MM.1S (cell line): ENCODE results near the gene LCLAT1.

Source experiments
- DNase-seq: peaks from one replicate; pipeline ENCODE4 v3.0.0-alpha.2; 2015
- H2AFZ ChIP-seq: fragments of 300-600 bp; sonication (generic); 2 replicates; pipeline ENCODE4 v1.6.0; 2016; ENCODE audit warnings: antibody characterized with exemption, low read length
- H3F3A ChIP-seq: fragments of 300-600 bp; sonication (generic); 2 replicates; pipeline ENCODE4 v1.6.1; 2016; ENCODE audit warnings: mild to moderate bottlenecking, antibody characterized with exemption, low read length, moderate library complexity, mixed read lengths; ENCODE audit not compliant: insufficient read depth
- H3K27ac ChIP-seq: fragments of 300-600 bp; sonication (generic); 2 replicates; pipeline ENCODE4 v1.5.1; 2016; ENCODE audit warnings: mild to moderate bottlenecking, low read length
- H3K27me3 ChIP-seq: fragments of 300-600 bp; sonication (generic); replicated peaks from 2 replicates; pipeline ENCODE4 v1.6.0; 2016; ENCODE audit warnings: low read length; ENCODE audit not compliant: insufficient read depth
- H3K36me3 ChIP-seq: fragments of 300-600 bp; sonication (generic); replicated peaks from 2 replicates; pipeline ENCODE4 v1.6.1; 2016; ENCODE audit warnings: mild to moderate bottlenecking, low read length, mixed read lengths; ENCODE audit not compliant: insufficient read depth
- H3K4me1 ChIP-seq: fragments of 300-600 bp; sonication (generic); 2 replicates; pipeline ENCODE4 v1.6.1; 2016; ENCODE audit warnings: low read length, mixed read lengths
- H3K4me2 ChIP-seq: fragments of 300-600 bp; sonication (generic); 2 replicates; pipeline ENCODE4 v1.6.0; 2016; ENCODE audit warnings: low read depth, low read length
- H3K4me3 ChIP-seq: fragments of 300-600 bp; sonication (generic); 2 replicates; pipeline ENCODE4 v1.5.1; 2016; ENCODE audit warnings: low read length, mixed read lengths
- H3K79me2 ChIP-seq: fragments of 300-600 bp; sonication (generic); 2 replicates; pipeline ENCODE4 v1.6.1; 2016; ENCODE audit warnings: mixed run types, low read length, mixed read lengths
- H3K9ac ChIP-seq: fragments of 300-600 bp; sonication (generic); 2 replicates; pipeline ENCODE4 v1.6.1; 2016; ENCODE audit warnings: low read length, mixed read lengths
- H3K9me2 ChIP-seq: fragments of 300-600 bp; sonication (generic); replicated peaks from 2 replicates; pipeline ENCODE4 v1.6.1; 2016; ENCODE audit warnings: mild to moderate bottlenecking, low read length, mixed read lengths; ENCODE audit not compliant: insufficient read depth
- H3K9me3 ChIP-seq: fragments of 300-600 bp; sonication (generic); replicated peaks from 2 replicates; pipeline ENCODE4 v1.6.1; 2016; ENCODE audit warnings: mild to moderate bottlenecking, low read length, mixed read lengths; ENCODE audit not compliant: insufficient read depth
- H4K20me1 ChIP-seq: fragments of 300-600 bp; sonication (generic); 2 replicates; pipeline ENCODE4 v1.6.1; 2016; ENCODE audit warnings: mild to moderate bottlenecking, low read length, moderate library complexity, mixed read lengths; ENCODE audit not compliant: insufficient read depth
- CTCF ChIP-seq: fragments of 300-600 bp; sonication (generic); IDR thresholded peaks from 2 replicates; pipeline ENCODE4 v1.5.1; 2016; ENCODE audit warnings: antibody characterized with exemption, low read length, mixed read lengths
- EZH2 ChIP-seq: fragments of 300-600 bp; sonication (generic); optimal IDR thresholded peaks from 2 replicates; pipeline ENCODE3; 2017; ENCODE audit warnings: low read depth, mild to moderate bottlenecking, antibody characterized with exemption, low read length, mixed read lengths
- EZH2phosphoT487 ChIP-seq: fragments of 300-600 bp; sonication (generic); IDR thresholded peaks from 2 replicates; pipeline ENCODE4 v1.6.1; 2018; ENCODE audit warnings: antibody characterized with exemption, low read length

LCLAT1 gene

DNA sequence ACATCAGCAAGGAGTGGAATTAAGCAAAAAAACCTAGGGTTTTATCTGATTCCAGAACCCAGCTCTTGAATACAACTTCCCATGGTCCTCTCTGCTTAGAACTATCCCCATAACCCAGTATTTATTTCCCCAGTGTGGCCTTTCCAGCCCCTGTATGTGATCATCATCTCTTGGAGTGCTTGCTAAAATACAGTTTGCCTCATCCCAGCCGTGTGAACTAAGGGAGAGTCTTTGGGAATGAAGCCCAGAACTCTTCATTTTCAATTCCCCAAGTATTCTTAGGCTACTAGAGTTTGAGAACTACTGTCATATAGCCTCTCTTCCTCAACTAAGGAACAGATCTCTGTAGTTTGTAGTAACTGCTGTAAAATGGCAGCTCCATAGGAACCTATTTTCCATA lies 173.1 kb downstream of the LCLAT1 start:
- no peak overlapping the region for H3K9ac ChIP-seq
- H3K9me2 ChIP-seq = no peaks in the 10 kb centered on the region
- no peaks in the 10 kb centered on the region for H4K20me1 ChIP-seq
- H3K27ac ChIP-seq = no peak overlapping the region
- no peaks in the 10 kb centered on the region for H3K36me3 ChIP-seq
- TF ChIP-seq CTCF (no peak), EZH2 (no peak), EZH2phosphoT487 (no peak)
- no peaks in the 10 kb centered on the region for H3K4me1 ChIP-seq
- H3K9me3 ChIP-seq = no peaks in the 10 kb centered on the region
- H3K4me3 ChIP-seq = no peak overlapping the region
- H2AFZ ChIP-seq = no peak overlapping the region
- H3K4me2 ChIP-seq = no peak overlapping the region
- DNase-seq = no peak
- H3F3A ChIP-seq = no peaks in the 10 kb centered on the region
- no peaks in the 10 kb centered on the region for H3K27me3 ChIP-seq
- no peaks in the 10 kb centered on the region for H3K79me2 ChIP-seq

- Histone ChIP-seq H3K27me3 (0 out of 2 replicates have a peak, but pooled peaks cover 4% of the 10 kb centered on the region), H3K9me3 (no peaks in the 10 kb centered on the region), H3K27ac (no peak overlapping the region), H3K4me1 (no peaks in the 10 kb centered on the region), H3K4me3 (no peak overlapping the region), H3K4me2 (no peak overlapping the region), H3K36me3 (no peaks in the 10 kb centered on the region), H2AFZ (no peak overlapping the region), H4K20me1 (no peaks in the 10 kb centered on the region), H3K9me2 (no peaks in the 10 kb centered on the region), H3K9ac (no peak overlapping the region), H3K79me2 (no peaks in the 10 kb centered on the region), H3F3A (no peaks in the 10 kb centered on the region)
- DNase-seq = no peak
- TF ChIP-seq EZH2 (no peak), EZH2phosphoT487 (no peak), CTCF (no peak)
Observed at GRCh38 chr2:30621836-30622235, 174.8 kb downstream of the LCLAT1 start.

DNA sequence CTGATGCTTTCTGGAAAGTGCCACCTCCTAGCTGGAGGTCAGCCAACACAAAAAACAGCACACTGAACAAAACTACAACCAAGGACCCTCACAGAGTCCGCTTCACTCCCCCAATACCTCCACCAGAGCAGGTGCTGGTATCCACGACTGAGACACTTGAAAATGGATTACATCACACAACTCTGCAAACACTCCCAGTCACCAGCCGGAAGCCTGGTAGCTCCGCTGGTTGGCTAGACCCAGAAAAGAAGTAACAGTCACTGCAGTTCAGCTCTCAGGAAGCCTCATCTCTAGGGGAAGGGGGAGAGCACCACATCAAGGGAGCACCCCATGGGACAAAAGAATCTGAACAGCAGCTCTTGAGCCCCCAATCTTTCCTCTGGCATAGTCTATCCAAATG lies 175.4 kb downstream of the LCLAT1 start:
- no peaks in the 10 kb centered on the region for H3K9me2 ChIP-seq
- no peak overlapping the region for H2AFZ ChIP-seq
- no peaks in the 10 kb centered on the region for H3K79me2 ChIP-seq
- H3K36me3 ChIP-seq = no peaks in the 10 kb centered on the region
- TF ChIP-seq CTCF = no peak
- TF ChIP-seq EZH2 = no peak
- TF ChIP-seq EZH2phosphoT487 = no peak
- no peak overlapping the region for H3K4me3 ChIP-seq
- H3K27me3 ChIP-seq = 0 out of 2 replicates have a peak, but pooled peaks cover 4% of the 10 kb centered on the region
- H3F3A ChIP-seq = no peaks in the 10 kb centered on the region
- H3K27ac ChIP-seq = no peak overlapping the region
- no peak overlapping the region for H3K4me2 ChIP-seq
- no peaks in the 10 kb centered on the region for H3K4me1 ChIP-seq
- no peaks in the 10 kb centered on the region for H4K20me1 ChIP-seq
- H3K9ac ChIP-seq = no peak overlapping the region
- DNase-seq = no peak
- no peaks in the 10 kb centered on the region for H3K9me3 ChIP-seq
